Hepatocyte (in vitro differentiated cells): Measurements from ENCODE around the gene IL15RA. TPM values are rescaled to one million over a fixed set of nuclear protein-coding genes. Genes with fewer than 3 reads are reported as not detected.
A peak's percentile ranks its signal among the peaks of the same experiment; 100 is the strongest.

Experiments used
- DNase-seq: peaks from one replicate; pipeline ENCODE4 v3.0.0-alpha.2; 2016; ENCODE audit warnings: low spot score
- H2AFZ ChIP-seq: fragments of 200-600 bp; sonication (generic); 2 replicates; pipeline ENCODE4 v1.6.0; 2016; ENCODE audit warnings: antibody characterized with exemption, mild to moderate bottlenecking
- H3K27ac ChIP-seq: fragments of 200-600 bp; sonication (generic); 2 replicates; pipeline ENCODE4 v1.5.1; 2016; ENCODE audit warnings: mild to moderate bottlenecking
- H3K27me3 ChIP-seq: fragments of 200-600 bp; sonication (generic); 2 replicates; pipeline ENCODE4 v1.6.1; 2016
- H3K36me3 ChIP-seq: fragments of 200-600 bp; sonication (generic); replicated peaks from 2 replicates; pipeline ENCODE4 v1.5.1; 2016; ENCODE audit warnings: low read depth; ENCODE audit not compliant: insufficient read depth
- H3K4me1 ChIP-seq: fragments of 200-600 bp; sonication (generic); 2 replicates; pipeline ENCODE4 v1.5.1; 2016; ENCODE audit warnings: mild to moderate bottlenecking, moderate library complexity; ENCODE audit not compliant: insufficient read depth
- H3K4me2 ChIP-seq: fragments of 200-600 bp; sonication (generic); 2 replicates; pipeline ENCODE4 v1.6.0; 2016
- H3K4me3 ChIP-seq: fragments of 200-600 bp; sonication (generic); 2 replicates; pipeline ENCODE4 v1.5.1; 2016; ENCODE audit warnings: mild to moderate bottlenecking
- H3K79me2 ChIP-seq: fragments of 200-600 bp; sonication (generic); 2 replicates; pipeline ENCODE4 v1.6.0; 2017; ENCODE audit warnings: mild to moderate bottlenecking
- H3K9me2 ChIP-seq: fragments of 200-600 bp; sonication (generic); replicated peaks from 2 replicates; pipeline ENCODE4 v1.6.0; 2017; ENCODE audit warnings: mild to moderate bottlenecking; ENCODE audit not compliant: insufficient read depth
- H3K9me3 ChIP-seq: fragments of 200-600 bp; sonication (generic); 2 replicates; pipeline ENCODE4 v1.5.1; 2016; ENCODE audit warnings: low read depth, mild to moderate bottlenecking
- H4K20me1 ChIP-seq: fragments of 200-600 bp; sonication (generic); 2 replicates; pipeline ENCODE4 v1.6.0; 2016; ENCODE audit warnings: mild to moderate bottlenecking; ENCODE audit not compliant: insufficient read depth, poor library complexity, severe bottlenecking
- CTCF ChIP-seq: fragments of 200-600 bp; sonication (generic); IDR thresholded peaks from 2 replicates; pipeline ENCODE4 v1.5.1; 2016; ENCODE audit warnings: antibody characterized with exemption, mild to moderate bottlenecking; ENCODE audit not compliant: poor library complexity
- EZH2 ChIP-seq: fragments of 200-600 bp; sonication (generic); IDR thresholded peaks from 2 replicates; pipeline ENCODE4 v1.6.1; 2016; ENCODE audit warnings: antibody characterized with exemption, mild to moderate bottlenecking, borderline replicate concordance
- EZH2phosphoT487 ChIP-seq: fragments of 200-600 bp; sonication (generic); IDR thresholded peaks from one replicate; pipeline ENCODE4 v1.6.1; 2018; ENCODE audit warnings: antibody characterized with exemption, mild to moderate bottlenecking, low read depth, moderate library complexity; ENCODE audit not compliant: unreplicated experiment, severe bottlenecking
- WGBS: methylation state at CpG from one replicate; pipeline ENCODE4 v1.1.6; 2016; ENCODE audit warnings: low lambda C conversion rate; ENCODE audit errors: missing lambda C conversion rate; 5-methylcytosine and 5-hydroxymethylcytosine counted together
- polyA plus RNA-seq: library from polyadenylated mRNA; unstranded; fragments of >200 nt; fragmentation: Nextera tagmentation; extraction: Ambion mirVana; gene quantifications from 2 replicates; pipeline ENCODE4 v1.2.1, GENCODE V29; 2016
- total RNA-seq: library from RNA; depleted of rRNA; stranded (reverse); fragments of >200 nt; gene quantifications from 2 replicates; pipeline ENCODE4 v1.2.3, GENCODE V29; 2014

IL15RA gene
- total and polyA plus RNA-seq, 2 experiments from 2014 or later = 2.4 to 3.8 TPM

GRCh38 chr10:6014241-6014761, 37.0 kb upstream of the IL15RA start:
- Histone ChIP-seq H3K9me2 (no peaks in the 10 kb centered on the region), H4K20me1 (no peaks in the 10 kb centered on the region), H3K9me3 (no peaks in the 10 kb centered on the region), H3K4me1 (no peaks in the 10 kb centered on the region), H3K4me3 (no peak overlapping the region), H3K79me2 (no peaks in the 10 kb centered on the region), H3K27me3 (no peaks in the 10 kb centered on the region), H3K4me2 (no peak overlapping the region), H2AFZ (no peak overlapping the region), H3K27ac (no peak overlapping the region), H3K36me3 (no peaks in the 10 kb centered on the region)
- peak; percentile 58 for DNase-seq
- TF ChIP-seq EZH2phosphoT487 (no peak), CTCF (peak; percentile 68)
- WGBS = 57% methylated on average over 6 of the region's 6 CpGs

GRCh38 chr10:6013413-6014192, 36.3 kb upstream of the IL15RA start:
- no peak for DNase-seq
- TF ChIP-seq EZH2phosphoT487 = no peak
- no peak for TF ChIP-seq CTCF
- TF ChIP-seq EZH2 = no peak
- H3K79me2 ChIP-seq = no peaks in the 10 kb centered on the region
- 86% methylated on average over 17 of the region's 17 CpGs for WGBS
- no peaks in the 10 kb centered on the region for H3K9me2 ChIP-seq
- H4K20me1 ChIP-seq = no peaks in the 10 kb centered on the region
- H3K4me3 ChIP-seq = no peak overlapping the region
- no peaks in the 10 kb centered on the region for H3K36me3 ChIP-seq
- H3K27me3 ChIP-seq = no peaks in the 10 kb centered on the region
- no peak overlapping the region for H3K4me2 ChIP-seq
- no peak overlapping the region for H2AFZ ChIP-seq
- no peaks in the 10 kb centered on the region for H3K9me3 ChIP-seq
- H3K4me1 ChIP-seq = no peaks in the 10 kb centered on the region
- H3K27ac ChIP-seq = no peak overlapping the region

- H3K4me1 ChIP-seq = no peaks in the 10 kb centered on the region
- H3K36me3 ChIP-seq = no peaks in the 10 kb centered on the region
- no peak overlapping the region for H3K27ac ChIP-seq
- H4K20me1 ChIP-seq = no peaks in the 10 kb centered on the region
- H3K4me3 ChIP-seq = no peak overlapping the region
- H3K9me2 ChIP-seq = no peaks in the 10 kb centered on the region
- no peaks in the 10 kb centered on the region for H3K79me2 ChIP-seq
- H3K9me3 ChIP-seq = no peaks in the 10 kb centered on the region
- WGBS = 86% methylated on average over 15 of the region's 15 CpGs
- no peak for DNase-seq
- H3K4me2 ChIP-seq = no peak overlapping the region
- TF ChIP-seq CTCF (no peak), EZH2phosphoT487 (no peak), EZH2 (no peak)
- no peak overlapping the region for H2AFZ ChIP-seq
- no peaks in the 10 kb centered on the region for H3K27me3 ChIP-seq
These were observed 35.0 kb upstream of the IL15RA start for GRCh38 chr10:6012121-6012905.
